G401 (cell line): ENCODE measurements around the gene SLC16A6. TPM values are rescaled to one million over a fixed set of nuclear protein-coding genes. Genes with fewer than 3 reads are reported as not detected.
"Not testable (repeated sequence)": the region's sequence is repeated elsewhere in the genome, so short reads cannot be mapped to it uniquely, and the experiment has no call there.

Experiments used
- DNase-seq: peaks from one replicate; pipeline ENCODE4 v3.0.0-alpha.2; 2015; ENCODE audit warnings: low spot score
- in situ Hi-C: cut with HindIII; loops from 2 replicates; pipeline ENCODE4 v1.10.0; 2016; ENCODE audit warnings: low sequenced_read_pairs, mixed read lengths
- total RNA-seq: library from RNA; depleted of rRNA; stranded (reverse); fragments of >200 nt; shearing (Covaris generic); gene quantifications from 2 replicates; pipeline ENCODE4 v1.2.3, GENCODE V29; 2014; rRNA removed

SLC16A6 gene, protein sequence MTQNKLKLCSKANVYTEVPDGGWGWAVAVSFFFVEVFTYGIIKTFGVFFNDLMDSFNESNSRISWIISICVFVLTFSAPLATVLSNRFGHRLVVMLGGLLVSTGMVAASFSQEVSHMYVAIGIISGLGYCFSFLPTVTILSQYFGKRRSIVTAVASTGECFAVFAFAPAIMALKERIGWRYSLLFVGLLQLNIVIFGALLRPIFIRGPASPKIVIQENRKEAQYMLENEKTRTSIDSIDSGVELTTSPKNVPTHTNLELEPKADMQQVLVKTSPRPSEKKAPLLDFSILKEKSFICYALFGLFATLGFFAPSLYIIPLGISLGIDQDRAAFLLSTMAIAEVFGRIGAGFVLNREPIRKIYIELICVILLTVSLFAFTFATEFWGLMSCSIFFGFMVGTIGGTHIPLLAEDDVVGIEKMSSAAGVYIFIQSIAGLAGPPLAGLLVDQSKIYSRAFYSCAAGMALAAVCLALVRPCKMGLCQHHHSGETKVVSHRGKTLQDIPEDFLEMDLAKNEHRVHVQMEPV
- 0.31 and 0.37 TPM in 2 replicates for total RNA-seq

DNA sequence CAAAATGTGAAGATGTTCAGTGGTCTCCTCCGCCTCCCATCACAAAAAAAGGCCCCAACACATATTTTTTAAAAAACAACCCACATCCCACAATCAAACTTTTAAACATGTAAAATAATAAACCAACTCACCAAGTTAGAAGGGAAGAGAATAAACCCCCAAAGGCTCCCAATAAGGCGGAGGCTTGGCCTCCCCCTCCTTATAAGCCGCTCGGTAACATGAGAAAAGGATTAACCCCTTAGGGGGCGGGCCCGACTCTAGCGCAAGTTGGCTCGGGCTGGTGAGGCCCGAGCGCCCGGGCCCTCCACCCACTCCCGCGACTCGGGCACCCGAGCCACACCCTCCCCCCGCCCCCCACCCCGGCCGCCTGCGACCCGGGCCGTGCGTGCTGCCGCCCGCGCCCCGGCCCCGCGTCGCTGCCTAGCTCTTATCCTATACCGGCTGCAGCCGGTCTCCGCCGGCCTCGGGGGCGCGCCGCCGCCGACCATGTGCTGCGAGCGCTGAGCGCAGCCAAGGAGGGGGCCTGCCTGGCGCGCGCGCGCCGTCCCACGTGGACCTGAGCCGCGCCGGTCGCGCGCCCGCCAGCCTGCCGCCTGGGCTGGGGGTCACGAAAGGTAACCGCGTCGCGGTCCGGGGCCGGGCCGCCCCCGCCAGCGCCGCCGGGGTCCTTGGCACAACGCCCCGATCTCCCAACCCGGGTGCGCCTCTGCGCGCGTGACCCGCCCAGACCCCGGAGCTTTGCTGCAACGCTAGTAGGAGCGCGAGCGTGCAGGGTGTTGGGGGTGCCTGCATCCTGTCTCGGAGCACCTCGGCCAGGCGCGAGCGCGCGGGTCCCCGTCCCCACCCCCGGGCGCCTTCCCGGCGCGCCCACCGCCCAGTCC lies at the start of gene SLC16A6, which contains the start of gene ARSG:
SLC16A6 (minus strand) TSS at position 173 of the 881 bp plus-strand sequence. CDS start 12,807 bp downstream, outside the sequence.
ARSG (plus strand) TSS at position 541 of the 881 bp plus-strand sequence. CDS start 15,999 bp downstream, outside the sequence.
- peak; percentile 75 for DNase-seq
- in situ Hi-C loops: no loop called here

DNA sequence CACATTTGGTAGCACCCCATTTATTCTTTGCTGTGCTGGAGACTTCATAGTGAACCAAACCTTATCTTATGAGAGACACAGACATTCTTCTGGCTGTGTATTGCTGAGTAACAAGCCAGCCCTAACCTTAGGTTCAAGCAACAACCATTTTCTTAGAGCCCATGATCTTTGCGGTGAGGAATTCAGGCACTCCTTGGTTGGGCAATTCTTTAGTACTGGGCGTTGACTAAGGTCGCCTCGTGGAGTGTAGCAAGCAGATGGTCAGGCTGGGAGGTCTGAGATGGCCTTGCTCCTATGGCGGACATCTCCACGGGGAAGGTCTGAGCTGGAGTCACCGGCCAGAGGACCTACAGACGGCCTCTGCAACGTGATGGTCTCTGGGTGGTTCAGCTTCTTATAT lies 43.5 kb upstream of the SLC16A6 start:
- in situ Hi-C loops: no loop called here
- no peak for DNase-seq

DNA sequence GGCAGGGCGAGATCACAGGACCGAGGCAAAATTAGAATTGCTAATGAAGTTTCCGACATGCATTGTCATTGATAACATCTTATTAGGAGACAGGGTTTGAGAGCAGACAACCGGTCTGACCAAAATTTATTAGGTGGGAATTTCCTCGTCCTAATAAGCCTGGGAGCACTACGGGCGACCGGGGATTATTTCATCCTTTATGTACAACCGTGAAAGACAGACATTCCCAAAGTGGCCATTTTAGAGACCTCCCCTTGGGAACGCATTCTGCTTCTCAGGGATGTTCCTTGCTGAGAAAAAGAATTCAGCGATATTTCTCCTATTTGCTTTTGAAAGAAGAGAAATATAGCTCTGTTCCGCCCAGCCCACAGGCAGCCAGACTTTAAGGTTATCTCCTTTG lies 41.0 kb upstream of the SLC16A6 start:
- in situ Hi-C loops, DNase-seq: not testable (repeated sequence)

DNA sequence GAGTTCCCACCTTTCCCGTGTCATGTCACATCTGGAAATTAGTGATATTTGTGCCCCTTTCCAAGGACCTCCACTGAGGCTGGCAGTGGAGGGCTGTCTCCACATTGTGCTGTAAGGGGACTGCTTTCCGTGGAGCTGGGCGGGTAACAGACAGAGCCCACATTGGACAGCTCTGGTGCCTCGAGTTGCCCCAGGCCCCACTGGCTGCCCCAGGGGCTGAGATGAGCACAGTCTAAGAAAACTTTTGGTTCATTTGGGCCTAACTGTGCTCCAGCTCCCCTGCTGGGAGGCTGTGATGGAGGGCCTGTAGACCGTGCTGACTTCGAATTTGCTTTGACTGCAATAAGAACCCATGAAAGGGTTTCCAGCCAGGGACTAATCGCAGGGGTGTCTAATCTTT lies 38.4 kb upstream of the SLC16A6 start:
- in situ Hi-C loops: no loop called here
- DNase-seq: no peak

DNA sequence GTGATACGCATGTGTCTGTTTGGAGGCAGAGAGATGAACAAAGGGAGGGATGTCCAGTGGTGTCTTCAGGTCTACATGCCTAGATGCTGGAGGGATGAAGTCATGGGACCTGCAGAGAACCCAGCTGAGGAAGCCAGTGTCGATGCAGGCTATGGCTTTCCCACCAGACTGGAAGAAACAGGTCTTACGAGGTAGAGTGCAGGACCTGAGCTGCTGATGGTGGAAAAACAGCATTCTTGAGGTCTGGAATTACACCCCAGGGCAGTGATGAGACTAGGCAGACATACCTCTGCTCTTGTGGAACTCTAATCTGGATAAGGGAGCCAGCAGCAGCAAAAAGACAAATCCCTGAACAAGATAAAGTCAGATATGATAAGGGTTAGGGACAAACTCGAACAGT lies 37.7 kb upstream of the SLC16A6 start:
- in situ Hi-C loops: no loop called here

DNA sequence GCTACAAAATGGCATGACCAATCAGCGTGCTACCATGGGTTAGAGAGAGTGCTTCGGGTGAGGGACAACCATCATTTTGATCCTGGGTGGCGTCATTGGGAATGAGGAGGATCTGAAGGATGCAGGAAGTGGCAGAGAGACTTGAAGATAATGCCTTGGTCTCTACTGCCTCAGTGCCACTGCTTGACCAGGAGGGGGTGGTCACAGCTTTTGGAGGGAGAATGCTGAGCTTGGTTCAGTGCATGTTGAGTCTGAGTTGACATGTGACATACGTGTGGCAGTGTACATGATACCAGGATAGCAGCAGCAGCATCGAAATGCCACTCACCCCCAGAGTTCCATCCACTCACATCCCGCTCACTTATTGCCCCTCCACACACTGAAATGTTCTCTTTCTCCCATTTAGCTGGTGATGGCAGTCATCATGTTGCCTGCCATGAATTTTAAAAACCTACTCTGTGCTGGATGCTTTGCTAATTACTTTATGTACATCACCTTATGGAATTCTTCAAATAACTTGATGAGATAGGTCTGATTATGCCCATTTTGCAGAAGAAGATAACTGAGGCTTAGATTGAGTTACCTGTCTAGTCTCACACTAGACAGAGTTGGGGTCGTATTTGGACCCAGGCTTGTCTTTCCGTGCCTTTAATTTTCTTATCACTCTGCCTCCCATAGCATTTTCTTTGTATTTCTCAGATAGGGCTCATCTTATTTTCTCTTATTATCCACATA lies 37.1 kb upstream of the SLC16A6 start:
- in situ Hi-C loops: no loop called here
- no peak for DNase-seq

More for the DNA sequence above, 37.7 kb upstream of the SLC16A6 start:
- no peak for DNase-seq

DNA sequence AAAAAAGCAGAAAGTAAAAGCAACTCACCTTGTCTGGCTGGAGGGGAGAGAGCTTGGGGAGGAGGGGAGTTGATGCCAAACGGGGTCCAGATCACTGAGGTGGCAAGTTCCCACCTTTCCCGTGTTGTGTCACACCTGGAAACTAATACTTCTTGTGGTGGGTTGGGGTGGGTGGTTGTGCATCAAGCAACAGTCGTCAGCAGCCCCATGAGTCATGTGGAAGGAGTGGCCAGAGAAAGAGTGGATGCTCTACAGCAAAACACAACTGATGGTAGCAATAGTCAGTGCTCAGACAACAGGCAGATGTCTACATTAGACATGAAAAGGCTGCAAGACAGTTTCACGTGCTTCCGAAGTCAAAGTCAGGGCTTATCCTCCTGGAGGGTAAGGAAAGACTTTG lies 35.8 kb upstream of the SLC16A6 start:
- in situ Hi-C loops: no loop called here
- no peak for DNase-seq

DNA sequence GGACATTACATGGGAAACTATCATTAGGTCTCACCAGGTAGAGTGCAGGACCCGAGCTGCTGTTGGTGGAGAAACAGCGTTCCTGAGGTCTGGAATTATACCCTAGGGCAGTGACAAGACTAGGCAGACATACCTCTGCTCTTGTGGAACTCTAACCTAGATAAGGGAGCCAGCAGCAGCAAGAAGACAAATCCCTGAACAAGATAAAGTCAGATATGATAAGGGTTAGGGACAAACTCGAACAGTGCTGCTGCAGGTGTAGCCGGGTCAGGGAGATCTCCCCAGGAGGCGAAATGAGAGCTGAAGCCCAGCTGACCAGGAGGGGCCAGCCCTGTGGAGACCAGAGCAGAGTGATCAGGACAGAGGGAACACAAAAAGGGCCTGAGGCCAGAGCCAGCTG lies 35.0 kb upstream of the SLC16A6 start:
- in situ Hi-C loops: no loop called here
- DNase-seq: no peak

DNA sequence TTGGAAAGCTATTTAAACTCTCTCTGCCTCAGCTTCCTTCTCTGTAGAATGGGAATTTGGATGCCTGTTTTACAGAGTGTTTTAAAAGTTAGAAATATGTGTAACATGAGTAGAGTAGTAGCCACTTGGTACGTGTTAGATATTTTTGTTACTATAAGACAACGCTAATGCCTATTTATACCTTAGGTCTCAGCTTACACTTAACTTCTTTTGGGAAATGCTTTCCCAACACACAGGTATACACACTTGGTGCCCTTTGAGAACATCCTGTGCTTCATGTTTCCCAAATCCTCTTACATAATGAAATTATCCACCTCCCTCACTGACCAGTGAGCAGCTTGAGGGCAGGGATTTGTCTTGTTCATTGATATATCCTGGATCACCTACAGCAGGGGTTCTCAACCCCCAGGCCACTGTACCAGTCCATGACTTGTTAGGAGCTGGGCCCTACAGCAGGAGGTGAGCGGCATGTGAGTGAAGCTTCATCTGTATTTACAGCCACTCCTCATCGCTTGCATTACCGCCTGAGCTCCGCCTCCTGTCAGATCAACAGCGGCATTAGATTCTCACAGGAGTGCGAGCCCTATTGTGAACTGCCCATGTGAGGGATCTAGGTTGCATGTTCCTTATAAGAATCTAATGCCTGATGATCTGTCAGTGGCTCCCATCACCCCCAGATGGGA lies 33.9 kb upstream of the SLC16A6 start:
- no peak for DNase-seq
- in situ Hi-C loops: no loop called here

DNA sequence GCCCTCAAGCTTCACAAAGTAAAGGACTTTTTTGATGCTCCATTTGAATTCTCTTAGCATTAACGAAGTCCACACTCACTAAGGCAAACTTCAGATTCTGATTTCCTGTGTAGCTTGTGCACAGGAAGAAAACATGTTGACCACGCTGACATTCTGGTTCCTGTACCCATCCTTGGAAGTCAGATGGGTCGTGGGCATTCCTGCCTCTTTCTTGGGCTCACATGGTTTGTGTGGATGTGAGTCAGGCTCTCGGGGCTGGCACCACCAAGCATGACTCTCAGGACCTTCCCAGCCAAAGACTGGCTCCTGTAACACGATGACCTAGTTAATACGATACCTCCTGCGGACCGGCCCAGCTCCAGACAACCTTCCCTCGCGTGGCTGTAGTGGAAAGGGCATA lies 33.2 kb upstream of the SLC16A6 start:
- in situ Hi-C loops: no loop called here
- no peak for DNase-seq

DNA sequence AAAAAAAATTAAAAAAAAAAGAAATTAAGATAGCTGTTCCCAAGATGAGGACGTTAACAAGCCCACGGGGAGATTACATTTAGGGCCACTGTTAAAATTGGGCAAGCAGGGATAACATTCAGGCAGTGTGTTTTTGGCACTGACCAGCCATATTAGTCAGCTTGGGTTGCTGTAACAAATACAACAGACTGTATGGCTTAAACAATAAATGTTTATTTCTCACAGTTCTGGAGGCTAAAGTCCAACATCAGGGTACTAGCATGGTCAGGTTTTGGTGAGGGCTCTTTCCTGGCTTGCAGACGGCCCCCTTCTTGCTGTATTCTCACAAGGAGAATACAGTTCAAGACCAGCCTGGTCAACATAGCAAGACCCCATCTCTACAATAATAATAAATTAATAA lies 31.7 kb upstream of the SLC16A6 start:
- DNase-seq: no peak
- in situ Hi-C loops: no loop called here

DNA sequence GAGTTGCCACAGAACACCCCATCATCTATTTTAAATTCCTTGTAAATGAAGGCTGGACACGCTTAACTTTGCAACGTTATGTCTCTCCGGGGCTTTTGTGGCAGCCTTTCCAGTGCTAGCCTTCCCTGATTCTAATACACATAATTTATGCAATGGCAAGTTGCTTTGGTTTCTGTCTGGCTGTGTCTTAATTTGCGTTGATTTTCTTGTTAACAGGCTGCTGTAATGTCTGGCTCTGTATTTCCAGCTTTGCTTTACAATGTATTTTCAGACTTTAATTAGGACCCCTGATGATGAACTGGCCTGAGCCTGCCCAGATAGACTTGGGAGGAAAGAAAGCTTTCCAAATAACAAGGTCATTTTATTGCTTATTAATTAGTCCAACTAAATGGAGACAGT lies 30.6 kb upstream of the SLC16A6 start:
- DNase-seq: no peak
- in situ Hi-C loops: no loop called here

DNA sequence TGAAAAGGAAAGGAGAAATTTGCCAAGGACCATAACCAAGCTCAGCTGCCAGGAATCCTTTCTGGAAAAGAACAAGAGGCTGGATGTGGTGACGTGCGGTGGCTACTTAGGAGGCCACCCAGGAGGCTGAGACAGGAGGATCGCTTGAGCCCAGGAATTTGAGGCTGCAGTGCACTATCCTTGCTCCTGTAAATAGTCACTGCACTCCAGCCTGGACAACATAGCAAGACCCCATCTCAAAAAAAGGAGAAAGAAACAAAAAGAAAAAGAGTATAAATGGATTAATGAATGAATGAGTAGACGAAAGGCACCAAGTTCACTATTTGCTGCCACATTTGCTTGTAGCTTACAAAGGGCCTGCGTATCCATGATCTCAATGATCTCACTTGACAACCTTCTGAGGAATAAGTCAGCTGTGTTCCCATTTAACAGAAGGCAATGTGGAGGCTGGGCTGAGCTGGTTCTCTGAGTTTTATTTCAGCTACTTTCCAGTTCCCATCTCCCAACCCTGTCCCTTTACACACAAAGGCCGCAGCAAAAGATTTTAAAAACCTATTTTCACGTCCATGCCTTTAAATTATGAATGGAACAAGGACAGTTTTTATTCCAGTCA lies 30.1 kb upstream of the SLC16A6 start:
- DNase-seq: no peak
- in situ Hi-C loops: no loop called here

DNA sequence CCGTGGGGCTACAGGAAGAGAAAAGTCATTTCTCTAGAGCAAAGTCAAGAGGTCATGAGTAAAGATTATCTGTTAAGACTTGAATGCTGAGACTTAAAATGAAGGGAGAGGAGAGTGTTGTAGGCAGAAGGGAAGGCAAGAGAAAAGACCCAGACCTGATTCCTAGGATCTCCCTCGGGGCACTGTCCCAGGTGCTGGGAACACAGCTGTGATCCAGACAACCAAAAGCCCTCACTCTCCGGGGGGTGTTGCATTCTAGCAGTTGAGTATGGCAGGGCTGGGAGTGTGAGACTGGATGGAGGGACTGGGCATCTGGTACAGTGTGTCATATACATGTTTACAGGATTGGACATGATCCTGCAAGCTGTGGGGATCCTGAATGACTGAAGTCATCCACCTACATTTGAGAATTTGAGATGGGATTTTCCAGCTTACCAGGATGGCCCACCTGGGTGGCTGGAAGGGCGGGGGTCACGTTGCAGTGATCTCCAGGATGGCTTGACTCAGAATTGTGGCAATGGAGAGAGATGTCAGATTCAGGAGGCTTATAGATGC lies 29.5 kb upstream of the SLC16A6 start:
- DNase-seq: no peak
- in situ Hi-C loops: no loop called here

DNA sequence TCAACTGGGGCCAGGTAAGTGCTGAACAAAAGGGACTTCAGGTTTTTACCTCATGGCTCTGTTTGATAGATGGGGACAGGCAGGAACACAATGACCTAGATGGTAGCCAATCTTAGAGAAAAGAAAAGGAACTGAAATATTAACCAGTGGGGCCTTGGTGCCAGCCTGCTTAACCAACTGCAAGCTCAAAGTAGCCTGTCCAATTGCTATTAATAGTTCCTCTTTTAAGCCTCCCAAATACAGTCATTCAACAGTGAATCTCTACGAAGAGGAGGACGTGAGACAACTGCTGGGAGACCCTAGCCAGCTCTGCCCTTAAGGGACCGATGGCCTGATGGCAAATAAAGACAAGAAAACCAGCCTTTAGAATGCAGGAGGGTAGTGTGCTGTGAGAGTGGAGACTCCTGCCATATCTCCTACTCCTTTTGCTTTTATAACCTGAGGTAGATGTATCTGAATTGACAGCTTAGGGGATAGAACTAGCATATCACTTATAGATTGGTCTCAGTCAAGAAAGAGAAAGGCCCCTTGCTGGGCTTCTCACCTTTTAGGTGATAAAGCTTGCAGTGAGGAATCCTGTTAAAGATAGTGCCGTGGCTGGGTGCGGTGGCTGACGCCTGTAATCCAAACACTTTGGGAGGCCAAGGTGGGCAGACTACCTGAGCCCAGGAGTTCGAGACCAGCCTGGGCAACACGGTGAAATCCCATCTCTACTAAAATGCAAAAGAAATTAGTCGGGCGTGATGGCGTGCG lies 28.7 kb upstream of the SLC16A6 start:
- peak; percentile 67 for DNase-seq
- in situ Hi-C loops: no loop called here

DNA sequence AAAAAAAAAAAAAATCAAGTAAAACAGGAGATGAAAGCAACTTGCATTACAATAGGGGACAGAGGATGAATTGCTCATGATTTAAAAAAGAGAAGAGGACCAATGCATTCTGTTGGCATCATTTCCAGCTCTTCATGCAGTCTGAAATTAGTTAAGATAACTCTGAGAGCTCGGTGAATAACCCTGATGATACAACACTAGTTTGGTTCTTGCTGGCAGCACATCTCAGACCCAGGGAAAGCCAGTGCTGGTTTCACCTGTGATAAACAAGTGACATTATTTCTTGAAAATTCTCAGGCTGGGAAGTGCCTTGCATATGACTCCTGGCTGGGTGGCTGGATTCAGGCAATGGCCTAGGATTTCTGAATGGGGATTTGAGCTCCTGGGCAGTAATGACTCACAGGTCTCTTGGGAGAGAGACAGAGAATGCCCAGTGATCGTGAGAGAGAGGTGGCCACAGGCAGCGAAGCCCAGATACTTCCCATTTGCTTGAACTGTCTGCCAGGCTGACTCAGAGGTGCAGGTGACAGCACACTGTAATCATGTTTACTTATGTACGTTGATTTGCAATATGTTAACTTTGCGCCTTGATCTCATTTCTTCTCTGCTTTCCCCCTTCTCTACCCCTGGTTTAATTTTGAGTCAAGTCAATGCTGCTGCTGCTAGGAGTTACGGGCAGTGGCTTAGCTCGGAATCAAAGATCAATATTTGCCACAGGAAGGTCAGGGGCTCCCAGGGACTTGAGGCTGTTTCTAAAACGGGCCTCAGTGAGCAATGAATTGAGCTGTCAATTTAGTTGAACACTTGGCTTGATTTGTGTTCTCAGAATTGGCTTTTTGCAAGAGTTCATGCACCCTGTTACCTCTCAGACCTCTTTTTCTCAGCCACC lies 27.4 kb upstream of the SLC16A6 start:
- in situ Hi-C loops: no loop called here
- DNase-seq: peak; percentile 32
